Vagina (tissue), 2 donors: Measurements from ENCODE around the gene PDE1C.

Experiments
- POLR2A ChIP-seq, 2 donors: fragments of 450-650 bp; IDR thresholded peaks; one replicate each; pipeline ENCODE4 v1.6.1; 2017; ENCODE audit warnings: antibody characterized with exemption in 2 of 2, mild to moderate bottlenecking in 2 of 2, moderate library complexity in 2 of 2
- POLR2AphosphoS5 ChIP-seq, 2 donors: sonication (generic); formaldehyde crosslinking; IDR thresholded peaks; one replicate each; pipeline ENCODE4 v1.9.0; 2017; ENCODE audit warnings: antibody characterized with exemption in 2 of 2, mild to moderate bottlenecking in 2 of 2, low read depth in 1 of 2; ENCODE audit not compliant: insufficient read depth in 1 of 2
- TF ChIP-seq, protein P1 (sequence below), 3 experiments: fragments of 450-650 bp in 2 of 3; fragments of 200-600 bp in 1 of 3; sonication (generic) in 1 of 3; IDR thresholded peaks; one replicate each; pipeline ENCODE4 v1.5.1; 2017 to 2019; ENCODE audit warnings: antibody characterized with exemption in 3 of 3, mild to moderate bottlenecking in 2 of 3, moderate library complexity in 2 of 3

DNA sequence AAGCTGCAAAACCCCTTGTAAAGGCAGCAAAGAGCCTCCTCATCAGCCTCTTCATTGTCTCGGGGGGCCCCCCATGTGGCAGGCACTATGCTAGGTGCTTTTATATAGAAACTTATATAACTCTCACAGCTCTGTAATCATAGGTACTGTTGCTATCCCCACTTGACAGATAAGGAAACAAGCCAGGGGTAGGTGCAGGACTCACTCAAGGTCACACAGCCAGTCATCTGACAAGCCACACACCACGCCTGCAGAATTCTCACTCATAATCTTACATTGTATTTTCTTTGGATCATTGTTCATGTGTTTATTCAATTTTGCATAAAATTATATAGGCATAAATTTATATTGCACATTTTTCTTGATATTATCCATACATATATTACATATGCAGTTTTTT is 217.7 kb downstream of the PDE1C start:
- TF ChIP-seq POLR2AphosphoS5 (IDR thresholded peaks at IDR 0.05; ENCODE audit: insufficient read depth in 1 of 2, low read depth in 1 of 2), result no peak
- TF ChIP-seq, protein P1, sequence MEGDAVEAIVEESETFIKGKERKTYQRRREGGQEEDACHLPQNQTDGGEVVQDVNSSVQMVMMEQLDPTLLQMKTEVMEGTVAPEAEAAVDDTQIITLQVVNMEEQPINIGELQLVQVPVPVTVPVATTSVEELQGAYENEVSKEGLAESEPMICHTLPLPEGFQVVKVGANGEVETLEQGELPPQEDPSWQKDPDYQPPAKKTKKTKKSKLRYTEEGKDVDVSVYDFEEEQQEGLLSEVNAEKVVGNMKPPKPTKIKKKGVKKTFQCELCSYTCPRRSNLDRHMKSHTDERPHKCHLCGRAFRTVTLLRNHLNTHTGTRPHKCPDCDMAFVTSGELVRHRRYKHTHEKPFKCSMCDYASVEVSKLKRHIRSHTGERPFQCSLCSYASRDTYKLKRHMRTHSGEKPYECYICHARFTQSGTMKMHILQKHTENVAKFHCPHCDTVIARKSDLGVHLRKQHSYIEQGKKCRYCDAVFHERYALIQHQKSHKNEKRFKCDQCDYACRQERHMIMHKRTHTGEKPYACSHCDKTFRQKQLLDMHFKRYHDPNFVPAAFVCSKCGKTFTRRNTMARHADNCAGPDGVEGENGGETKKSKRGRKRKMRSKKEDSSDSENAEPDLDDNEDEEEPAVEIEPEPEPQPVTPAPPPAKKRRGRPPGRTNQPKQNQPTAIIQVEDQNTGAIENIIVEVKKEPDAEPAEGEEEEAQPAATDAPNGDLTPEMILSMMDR (IDR thresholded peaks at IDR 0.05), result no peak
- no peak for TF ChIP-seq POLR2A (IDR thresholded peaks at IDR 0.05)
